ENCODE results near the gene OTOL1.
A peak's percentile ranks its signal among the peaks of the same experiment; 100 is the strongest.

Gene OTOL1

GRCh38 chr3:161545824-161546223 is 49.2 kb downstream of the OTOL1 start:
- no peak for DNase-seq (ENCODE audit: low spot score)

GRCh38 chr3:161548301-161548700 is 51.7 kb downstream of the OTOL1 start:
- peak; percentile 7 for DNase-seq (ENCODE audit: low spot score)

- no peak for DNase-seq (ENCODE audit: low spot score)
Observed at GRCh38 chr3:161549261-161549660, 52.7 kb downstream of the OTOL1 start.

- DNase-seq (ENCODE audit: low spot score), result no peak
Observed at GRCh38 chr3:161550491-161551195, 54.0 kb downstream of the OTOL1 start.

DNA sequence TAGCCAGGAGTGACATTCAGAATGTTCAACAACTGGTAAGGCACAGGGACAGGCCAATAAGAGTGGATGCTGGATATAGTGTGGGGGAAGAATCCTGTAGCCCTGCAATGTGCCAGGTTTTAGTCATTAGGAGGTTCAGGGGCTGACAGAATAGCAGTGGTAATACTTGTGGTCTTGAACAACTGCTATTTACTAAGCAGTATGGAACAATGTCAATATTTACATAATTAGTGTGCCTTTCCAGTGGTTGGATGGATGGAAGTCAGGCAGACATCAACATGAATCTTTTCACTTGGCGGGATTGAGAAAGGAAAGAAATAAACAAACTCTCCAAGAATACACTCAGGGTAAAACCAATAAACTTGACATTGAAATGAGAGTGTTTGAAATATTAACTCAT is 55.1 kb downstream of the OTOL1 start:
- DNase-seq (ENCODE audit: low spot score), result no peak

- DNase-seq (ENCODE audit: low spot score), result no peak
Observed at GRCh38 chr3:161552984-161553560, 56.5 kb downstream of the OTOL1 start.

All from NAMALWA (cell line).